Stimulated activated CD4-positive, alpha-beta T cell treated with anti-CD3 and anti-CD28 coated beads, TNF-alpha, amount 100 ng/mL, for 1 hour (primary cell): ENCODE measurements around the gene TTC23.
A peak's percentile ranks its signal among the peaks of the same experiment; 100 is the strongest.
"Not testable (repeated sequence)": the region's sequence is repeated elsewhere in the genome, so short reads cannot be mapped to it uniquely, and the experiment has no call there.

ENCODE experiments used
- DNase-seq, 3 donors: peaks; one replicate each; pipeline ENCODE4 v3.0.0-alpha.2; 2020; ENCODE audit warnings: low read depth in 3 of 3, low spot score in 1 of 3

The TTC23 gene

DNA sequence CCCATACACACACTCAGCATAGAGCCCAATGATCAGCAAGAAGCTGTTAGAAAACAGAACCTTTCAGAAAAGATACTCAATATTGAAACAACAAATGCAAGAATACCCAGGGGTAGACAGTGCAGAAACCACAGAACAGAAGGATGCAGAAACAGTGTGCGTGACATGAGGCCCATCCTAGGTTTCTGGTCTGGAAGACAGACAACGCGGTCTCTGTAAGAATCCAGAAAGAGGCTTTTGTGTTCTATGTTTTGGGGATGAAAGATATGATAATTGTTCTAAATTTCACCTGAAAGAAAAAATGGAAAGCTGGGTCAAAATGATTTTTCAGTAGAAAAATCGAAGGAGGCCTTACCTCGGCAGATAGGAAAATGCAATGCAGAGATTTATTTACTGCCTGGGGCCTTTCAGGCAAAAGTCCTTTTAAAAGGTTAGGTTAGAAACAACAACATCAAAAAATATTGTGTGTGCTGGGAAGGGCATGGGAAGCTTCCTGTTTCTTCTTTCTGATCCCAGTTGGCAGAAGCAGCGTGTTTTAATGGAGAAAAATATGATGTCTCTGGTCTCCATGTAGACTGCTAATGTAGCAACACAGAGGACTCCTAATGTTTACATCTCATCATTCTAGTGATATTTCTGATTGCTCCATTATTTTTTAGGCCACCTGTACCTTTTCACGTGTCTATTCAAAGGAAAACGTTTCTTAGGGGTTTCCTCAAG, 127.5 kb downstream of the TTC23 start:
- no peak for DNase-seq

DNA sequence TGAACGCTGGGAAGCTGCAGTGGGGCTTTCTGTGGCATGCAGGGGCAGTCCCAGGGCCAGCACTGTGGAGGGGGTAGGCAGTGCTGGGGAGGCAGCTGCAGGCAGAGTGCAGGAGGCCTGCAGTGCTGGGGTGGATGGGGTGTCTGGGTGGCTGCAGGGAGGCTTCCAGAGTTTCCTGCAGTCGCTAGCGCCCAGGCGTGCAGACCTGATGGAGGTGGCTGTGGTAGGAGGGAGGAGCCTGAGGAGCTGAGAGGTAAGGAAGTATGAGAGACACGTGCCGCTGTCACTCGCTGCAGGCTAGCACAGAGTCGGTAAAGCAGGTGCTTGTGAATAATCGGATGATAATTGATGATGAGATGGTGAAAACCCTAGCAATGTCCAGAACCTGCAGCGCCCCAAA, 128.2 kb downstream of the TTC23 start:
- no peak for DNase-seq

DNA sequence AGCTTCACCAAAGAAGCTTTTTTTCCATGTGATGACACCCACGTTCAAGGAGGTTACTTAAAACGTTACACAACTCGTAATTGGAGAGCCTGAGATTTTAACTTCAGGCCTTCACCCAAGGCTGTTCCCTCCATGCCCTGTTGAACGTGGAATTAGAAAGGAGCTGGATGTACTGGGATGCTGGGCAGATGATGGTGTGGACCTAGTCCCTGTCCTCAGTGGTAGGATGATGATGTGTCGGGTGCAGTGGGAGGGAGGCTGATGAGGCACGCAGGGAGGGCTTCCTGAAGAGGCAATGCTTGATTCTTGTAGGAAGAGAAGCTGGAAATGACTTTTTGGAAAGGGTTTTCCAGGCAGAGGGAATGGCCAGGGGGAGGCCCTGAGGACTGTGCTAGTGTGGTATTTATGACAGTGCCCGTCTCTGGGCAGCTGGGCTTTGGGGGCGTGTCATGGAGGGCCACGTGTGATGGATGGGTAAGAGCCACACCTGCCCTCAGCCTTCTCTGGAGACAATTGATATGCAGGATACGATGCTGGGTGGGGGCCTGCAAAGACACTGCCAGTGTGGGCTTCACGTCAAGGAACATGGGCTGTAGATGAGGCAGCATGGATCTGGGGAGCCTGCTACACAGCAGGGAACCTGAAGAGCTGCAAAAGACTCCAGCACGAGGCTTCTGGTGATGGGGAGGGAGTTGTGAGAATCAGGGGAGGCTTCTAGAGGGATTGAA, 129.2 kb downstream of the TTC23 start:
- DNase-seq: no peak

DNA sequence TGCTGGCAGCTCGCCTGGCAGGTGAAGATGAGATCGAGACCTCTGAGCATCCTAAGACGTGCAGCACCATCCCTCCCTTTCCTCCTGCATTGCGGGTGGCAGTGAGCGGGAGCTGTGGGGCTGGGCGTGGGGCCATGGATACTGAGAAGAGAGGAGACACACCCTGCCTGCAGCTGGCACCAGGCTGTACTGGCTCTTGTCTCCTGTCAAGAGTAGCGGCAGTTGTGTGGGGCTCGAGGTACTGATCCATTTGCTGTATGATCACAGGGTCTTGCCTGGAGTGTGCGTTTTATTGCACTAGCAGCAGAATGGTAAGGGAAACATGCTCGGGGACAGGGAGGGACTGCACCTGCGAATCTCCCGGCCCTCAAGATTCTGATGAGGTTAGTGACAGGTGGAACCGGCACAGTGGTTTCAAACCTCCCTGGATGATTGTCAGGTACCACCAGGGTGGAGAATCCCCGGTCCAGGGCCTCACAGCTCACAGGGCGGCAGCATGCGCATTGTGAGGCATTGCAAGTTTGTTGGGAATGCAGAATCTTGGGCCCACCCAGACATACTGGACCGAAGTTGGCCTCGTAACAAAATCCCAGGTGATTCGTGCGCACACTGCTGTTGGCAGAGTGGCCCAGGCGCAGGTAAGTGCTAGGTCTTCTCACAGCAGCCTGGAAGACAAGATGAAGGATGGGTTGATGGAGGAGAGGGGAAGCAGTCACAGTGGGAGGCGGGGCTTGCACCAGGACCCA, 130.4 kb downstream of the TTC23 start:
- DNase-seq: no peak

DNA sequence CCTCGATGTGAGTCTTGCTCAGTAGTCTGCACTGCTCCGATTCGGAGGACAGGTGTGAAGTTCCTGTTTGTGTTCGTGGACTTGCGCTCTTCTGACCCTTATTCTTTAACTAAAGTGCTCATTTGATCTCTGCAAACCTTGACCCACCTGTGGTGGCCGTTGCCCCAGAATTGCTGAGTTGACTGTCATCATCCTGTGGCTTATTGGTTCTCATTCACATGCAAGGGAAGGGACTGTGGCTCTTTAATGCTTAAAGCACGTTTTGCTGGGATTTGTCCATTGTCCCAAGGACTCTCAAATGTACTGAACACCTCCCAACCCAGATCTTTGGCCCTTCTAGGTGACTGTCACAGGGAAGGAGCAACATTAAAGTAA, 131.1 kb downstream of the TTC23 start:
- DNase-seq: no peak

DNA sequence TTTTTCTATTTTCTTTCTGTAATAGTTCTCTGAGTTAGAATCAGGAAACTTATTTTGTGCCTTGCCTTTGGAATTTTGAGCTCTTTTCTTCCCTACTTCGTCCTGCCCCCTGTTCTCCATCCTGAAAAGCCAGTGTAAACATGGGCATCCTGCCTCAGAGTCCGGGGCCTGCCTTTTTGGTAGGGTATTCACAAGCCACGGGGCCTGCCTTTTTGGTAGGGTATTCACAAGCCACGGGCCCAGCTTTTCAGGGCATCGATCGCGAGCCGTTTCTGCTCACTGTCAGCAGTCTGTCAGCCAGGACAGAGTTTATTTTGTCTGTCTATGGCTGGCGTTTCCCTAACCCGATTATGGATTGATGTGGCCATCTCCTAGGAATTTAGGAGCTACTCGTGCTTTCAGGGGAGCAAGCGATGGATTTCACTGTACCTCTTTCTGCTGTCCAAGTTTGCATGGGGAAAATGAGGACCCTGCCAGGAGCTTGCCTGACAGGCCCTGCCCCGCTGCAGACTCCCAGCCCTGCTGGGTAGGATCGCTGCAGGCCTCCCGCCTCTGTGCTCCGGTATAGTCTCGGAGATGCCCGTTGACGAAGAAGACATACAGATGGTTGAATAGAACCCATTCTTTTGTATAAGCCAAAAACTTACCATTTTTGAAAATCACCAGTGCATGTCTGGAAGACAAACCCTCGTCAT, 131.7 kb downstream of the TTC23 start:
- DNase-seq: no peak

DNA sequence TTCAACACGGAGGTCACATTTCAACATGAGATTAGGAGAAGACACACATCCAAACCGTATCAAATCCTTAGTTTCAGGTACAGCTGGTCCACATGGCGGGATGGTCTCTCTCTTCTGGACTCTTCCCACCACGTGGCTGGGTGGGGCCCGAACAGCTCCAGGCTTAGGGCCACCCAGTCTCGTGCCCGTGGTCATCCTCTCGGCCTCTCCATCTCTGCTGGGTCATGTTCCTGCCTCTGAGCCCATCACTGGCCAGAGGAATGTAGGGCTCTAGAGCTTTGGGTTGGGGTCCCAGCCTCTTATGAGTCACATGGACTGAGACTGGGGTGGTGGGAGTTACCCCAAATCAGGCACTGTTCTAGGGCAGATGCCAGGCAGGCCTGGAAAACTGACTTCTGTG, 132.3 kb downstream of the TTC23 start:
- no peak for DNase-seq

DNA sequence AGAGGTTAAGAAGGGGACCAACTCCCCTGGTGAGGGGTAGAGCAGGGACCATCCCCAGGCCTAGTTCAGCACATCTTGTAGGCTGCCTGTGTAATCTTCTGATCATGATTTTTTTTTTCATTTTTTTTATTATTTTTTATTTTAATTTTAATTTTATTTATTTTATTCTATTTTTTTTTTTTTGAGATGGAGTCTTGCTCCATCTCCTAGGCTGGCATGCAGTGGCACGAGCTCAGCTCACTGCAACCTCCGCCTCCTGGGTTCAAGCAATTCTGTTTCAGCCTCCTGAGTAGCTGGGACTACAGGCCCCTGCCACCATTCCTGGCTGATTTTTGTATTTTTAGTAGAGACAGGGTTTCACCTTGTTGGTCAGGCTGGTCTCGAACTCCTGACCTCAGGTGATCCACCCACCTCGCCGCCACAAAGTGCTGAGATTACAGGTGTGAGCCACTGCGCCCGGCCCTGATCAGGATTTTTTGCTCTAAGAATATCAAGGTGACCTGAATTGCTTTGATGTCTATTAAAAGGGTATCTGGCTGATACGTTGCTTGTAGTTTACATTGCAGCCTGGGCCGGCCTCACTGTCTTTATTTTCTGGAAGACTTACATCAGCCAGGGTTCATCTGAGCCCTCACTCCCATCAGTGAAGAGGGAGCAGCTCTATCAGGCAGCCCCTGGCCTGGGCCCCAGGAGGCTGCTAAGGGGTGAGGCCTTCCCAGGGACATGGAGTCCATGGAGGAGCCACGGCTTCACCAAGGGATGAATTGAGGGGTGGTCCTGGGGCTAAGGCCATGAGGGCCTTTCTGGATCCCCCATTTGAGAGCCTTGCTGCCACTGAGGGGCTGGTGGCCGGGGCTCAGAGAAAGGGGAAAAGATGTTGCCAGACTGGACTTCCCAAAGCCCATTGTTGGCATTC, 133.8 kb downstream of the TTC23 start:
- DNase-seq: no peak

DNA sequence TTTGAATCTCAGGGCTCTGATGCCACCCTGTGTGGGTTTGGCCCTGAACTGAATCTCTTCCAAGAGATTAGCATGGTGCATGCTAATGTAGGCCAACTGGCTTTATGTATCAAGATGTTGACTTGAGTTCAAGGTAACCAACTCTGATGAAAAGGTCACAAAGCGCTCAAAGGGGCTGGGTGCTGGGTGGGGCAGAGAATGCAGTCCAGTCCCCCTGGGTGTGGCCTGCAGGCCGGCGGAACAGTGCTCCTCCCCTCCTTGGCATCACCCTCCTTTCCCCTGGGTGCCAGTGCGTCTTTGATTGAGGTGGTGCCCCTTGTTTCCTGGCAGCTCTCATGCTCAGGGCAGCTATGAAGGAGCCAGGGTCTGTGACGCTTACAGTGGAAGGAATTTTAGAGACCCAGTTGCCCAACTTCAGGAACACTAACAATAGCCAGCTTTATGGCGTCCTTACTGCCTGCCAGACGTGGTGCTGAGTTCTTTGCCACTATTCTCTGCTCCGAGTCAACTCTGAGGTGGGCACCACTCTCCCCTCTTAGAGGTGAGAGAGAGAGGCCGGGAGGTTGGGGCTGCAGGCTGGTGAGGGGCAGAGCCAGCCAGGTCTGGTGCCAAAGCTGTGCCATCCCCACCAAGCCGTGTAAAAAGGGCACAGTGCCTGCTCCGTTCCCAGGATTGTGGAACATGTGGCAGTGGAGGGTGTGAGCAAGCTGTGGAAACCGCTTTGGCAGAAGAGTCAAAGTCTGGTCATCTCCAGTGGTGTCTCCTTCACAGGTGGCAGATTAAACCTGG, 134.7 kb downstream of the TTC23 start:
- DNase-seq: no peak

DNA sequence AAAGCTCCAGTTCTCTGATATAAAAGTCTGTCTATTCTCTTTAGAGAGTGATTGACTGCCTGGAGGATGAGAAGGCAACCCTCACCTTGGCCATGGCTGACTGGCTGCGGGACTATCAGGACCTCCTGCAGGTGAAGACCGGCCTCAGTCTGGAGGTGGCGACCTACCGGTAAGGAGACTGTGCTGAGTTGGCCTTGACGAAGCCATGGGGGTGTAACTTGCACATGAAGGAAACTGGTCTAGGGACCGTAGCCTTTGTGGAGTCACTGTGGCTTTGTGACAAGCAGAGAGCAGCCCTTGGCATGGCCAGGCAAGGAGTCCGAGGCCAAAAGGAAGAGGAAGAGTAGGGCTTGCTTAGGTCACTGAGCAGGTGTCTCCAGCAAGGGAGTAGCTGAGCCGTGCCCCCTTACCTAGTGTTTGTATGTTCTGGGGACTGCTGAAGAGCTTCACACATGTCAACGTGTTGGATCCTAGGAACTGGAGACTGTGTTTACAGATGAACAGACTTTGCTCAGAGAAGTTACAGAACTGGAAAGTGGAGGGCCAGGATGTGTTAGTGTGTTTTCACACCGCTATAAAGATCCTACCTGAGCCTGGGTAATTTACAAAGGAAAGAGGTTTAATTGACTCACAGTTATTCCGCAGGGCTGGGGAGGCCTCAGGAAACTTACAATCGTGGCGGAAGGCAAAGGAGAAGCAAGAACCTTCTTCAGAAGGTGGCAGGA, 135.7 kb downstream of the TTC23 start:
- DNase-seq: no peak

DNA sequence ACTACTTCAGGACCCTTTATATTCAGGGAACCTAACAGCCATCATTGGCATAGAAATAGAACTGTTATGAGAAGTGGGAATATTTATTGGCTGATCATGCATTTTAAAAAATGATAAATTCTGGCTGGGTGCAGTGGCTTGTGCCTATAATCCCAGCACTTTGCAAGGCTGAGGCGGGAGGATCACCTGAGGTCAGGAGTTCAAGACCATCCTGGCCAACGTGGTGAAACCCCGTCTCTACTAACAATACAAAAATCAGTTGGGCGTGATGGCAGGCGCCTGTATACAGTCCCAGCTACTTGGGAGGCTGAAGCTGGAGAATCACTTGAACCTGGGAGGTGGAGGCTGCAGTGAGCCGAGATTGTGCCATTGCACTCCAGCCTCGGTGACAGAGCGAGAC, 137.7 kb downstream of the TTC23 start:
- not testable (repeated sequence) for DNase-seq

DNA sequence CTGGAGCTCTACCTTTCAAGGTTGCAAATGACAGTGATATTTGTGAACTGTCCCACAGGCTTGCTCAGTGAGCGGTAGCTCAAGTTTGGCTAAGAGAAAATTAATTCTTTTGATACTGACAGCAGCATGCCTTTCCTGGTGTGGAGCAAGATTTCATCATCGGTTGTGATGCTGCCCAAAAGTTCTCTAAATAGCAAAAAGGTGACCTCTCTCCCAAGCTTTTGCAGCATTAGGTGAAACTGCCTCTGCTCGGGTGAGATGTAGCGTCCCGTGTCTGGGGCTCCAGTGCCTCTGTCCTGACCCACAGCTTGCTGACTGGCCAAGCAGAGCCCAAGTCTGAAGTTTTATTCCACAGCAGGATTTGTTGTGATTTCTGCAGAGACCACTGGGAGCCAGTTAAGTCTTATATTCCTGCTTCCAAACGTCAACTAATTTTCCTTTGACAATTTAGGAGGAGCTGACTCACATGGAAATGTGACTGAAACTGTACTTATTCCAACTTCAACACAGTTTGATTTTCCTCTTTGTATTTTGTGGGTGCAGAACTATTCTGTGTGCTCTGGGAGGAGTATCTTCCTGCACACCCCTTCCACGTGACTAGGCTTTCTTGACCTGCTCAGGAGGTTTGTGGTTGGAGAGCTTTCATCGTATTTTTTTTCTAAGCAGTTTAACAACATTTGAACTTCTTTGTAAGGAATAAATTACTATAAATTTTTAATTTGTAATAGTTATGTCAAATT, 138.6 kb downstream of the TTC23 start:
- DNase-seq: no peak

DNA sequence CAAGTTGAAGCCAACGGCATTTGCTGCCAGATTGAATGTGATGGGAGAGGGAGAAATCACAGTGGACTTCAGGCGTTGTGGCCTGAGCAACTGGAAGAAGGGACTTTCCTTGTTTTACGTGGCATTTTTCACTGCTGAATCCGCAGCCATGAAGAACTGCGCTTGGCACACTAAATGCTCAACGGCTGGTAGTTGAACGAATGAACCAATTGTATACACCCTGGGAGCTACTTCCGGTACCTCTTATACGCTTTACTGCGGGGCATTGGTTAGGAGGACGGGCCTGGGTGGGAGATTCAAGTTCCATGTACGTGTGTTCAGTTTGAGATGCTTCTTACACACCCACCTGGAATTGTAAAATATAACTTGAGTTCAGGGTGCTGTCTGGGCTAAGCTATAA, 139.3 kb downstream of the TTC23 start:
- no peak for DNase-seq

DNA sequence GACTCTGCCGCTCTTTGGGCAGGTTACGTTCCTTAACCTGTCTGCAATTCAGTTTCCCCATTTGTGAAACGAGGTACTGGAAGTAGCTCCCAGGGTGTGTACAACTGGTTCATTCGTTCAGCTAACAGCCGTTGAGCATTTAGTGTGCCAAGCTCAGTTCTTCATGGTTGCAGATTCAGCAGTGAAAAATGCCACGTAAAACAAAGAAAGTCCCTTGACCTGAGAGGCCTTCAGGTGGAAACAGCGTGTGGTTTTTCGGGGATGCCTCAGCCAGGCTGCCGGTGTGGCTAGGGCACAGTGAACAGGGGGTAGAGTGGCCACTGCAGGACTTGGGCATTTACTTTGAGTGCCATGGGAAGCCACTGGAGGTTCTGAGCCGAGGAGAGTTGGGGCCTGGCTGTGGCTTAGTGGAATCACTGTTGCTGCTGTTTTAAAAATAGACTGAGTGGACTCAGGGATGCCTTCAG, 139.8 kb downstream of the TTC23 start:
- no peak for DNase-seq

DNA sequence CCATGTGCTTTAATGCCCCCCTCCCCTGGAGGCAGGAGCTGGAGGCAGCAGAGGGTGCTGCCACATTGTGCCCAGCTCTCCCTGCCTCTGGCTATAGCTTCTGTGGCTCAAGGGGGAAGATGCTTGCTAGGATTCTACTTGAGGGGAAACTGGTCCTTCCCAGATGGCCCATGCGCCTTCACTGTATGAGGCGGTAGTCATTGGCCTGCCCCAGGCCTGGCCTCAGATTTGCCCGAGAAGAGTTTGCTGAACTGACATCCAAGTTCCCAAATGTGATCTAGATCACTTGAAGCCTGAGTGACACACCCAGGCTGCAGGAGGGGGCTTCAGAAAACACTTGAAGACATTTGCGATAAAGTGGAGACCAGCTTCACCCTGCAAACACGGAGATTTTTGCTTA, 140.4 kb downstream of the TTC23 start:
- DNase-seq: no peak

DNA sequence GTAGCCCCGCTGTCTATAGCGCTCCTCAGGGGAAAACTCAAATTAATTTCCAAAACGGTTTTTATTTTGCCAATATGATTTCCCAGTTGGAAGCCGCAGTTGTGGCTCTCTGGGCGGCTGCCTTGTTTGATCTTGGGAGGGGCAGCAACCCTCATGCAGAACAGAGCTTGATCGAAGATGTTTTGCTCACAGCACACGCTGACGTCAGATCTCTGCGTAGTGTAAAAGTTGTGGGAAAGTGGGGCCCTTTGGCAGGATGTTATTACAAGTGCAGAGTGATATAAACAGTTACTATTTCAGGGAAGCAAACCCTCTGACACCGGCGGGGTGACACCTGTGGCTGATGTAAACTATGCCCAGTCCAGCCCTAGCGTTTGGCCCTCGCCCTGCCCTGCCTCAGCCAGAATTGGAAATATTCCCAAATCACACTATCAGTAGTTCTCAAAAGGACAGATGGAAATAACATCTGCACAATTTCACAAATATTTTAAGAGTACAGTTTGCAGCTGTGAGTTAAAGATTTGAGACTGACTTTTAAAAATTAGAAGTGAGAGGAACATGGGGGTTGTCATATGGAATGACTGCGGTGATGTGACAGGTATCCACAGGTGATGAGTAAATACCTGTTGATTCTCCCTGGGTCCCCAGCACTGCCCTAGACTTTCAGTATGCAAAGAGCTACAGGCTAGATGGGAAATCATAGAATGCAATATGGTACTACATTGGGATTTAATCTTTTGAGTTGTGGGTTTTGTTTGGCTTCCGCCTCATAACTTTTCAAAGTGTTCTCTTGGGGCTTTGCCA, 142.8 kb downstream of the TTC23 start:
- DNase-seq: no peak

DNA sequence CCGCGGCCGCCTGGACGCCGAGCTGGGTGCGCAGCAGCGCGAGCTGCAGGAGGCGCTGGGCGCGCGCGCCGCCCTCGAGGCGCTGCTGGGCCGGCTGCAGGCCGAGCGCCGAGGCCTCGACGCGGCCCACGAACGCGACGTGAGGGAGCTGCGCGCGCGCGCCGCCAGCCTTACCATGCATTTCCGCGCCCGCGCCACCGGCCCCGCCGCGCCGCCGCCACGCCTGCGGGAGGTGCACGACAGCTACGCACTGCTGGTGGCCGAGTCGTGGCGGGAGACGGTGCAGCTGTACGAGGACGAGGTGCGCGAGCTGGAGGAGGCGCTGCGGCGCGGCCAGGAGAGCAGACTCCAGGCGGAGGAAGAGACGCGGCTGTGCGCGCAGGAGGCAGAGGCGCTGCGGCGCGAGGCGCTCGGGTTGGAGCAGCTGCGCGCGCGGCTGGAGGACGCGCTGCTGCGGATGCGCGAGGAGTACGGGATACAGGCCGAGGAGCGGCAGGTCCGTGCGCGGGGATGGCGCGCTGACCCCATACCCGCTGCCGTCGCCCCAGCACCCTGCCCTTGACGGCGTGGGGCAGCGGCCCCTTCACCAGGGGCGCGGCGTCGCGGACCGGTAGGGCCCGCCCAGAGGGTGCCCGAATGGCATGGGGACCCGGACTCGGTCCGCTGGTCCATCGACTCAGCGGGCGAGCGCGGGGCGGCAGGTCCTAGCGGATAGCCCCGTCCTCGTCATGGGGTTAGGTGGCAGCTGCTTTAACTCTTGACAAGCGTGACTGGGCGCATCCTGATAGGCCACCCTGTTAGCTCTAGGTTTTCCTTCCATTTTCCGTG, 143.7 kb downstream of the TTC23 start:
- peak in 1 of 3 donors; percentile 18 for DNase-seq
